HG02885 (cell line): ENCODE measurements around the gene ANO6.

Source experiments
- ATAC-seq: cut with Tn5 transposase; IDR thresholded peaks from one replicate; pipeline ENCODE4 v1.9.1; 2021; ENCODE audit warnings: mild to moderate bottlenecking; ENCODE audit not compliant: unreplicated experiment, poor library complexity

Gene ANO6

GRCh38 chr12:45208604-45209487 is 7.0 kb upstream of the ANO6 start:
- no peak for ATAC-seq

DNA sequence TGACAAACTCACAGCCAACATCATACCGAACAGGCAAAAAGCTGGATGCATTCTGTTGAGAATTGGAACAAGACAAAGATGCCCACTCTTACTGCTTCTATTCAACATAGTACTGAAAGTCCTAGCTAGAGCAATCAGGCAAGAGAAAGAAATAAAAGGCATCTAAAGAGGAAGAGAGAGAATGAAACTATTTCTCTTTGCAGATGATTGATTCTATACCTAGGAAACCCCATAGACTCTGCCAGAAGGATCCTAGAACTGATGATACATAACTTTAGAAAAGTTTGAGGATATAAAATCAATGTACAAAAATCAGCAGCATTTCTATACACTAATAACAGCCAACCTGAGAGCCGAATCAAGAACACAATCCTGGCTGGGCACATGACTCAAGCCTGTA is 6.1 kb upstream of the ANO6 start:
- ATAC-seq = no peak

DNA sequence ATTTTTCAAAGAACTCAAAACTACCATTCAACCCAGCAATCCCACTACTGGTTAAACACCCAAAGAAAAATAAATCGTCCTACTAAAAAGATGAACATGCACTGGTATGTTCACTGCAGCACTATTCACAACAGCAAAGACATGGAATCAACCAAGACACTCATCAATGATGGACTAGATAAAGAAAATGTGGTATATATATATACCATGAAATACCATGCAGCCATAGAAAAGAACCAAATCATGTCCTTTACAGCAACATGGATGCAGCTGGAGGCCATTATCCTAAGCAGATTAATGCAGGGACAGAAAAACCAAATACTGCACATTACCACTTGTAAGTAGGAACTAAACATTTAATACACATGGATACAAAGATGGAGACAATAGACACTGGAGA is 3.8 kb upstream of the ANO6 start:
- ATAC-seq = no peak

- ATAC-seq = no peak
Measured at GRCh38 chr12:45213107-45213506, 2.8 kb upstream of the ANO6 start.

GRCh38 chr12:45214071-45214470 is 1.8 kb upstream of the ANO6 start:
- ATAC-seq = no peak

DNA sequence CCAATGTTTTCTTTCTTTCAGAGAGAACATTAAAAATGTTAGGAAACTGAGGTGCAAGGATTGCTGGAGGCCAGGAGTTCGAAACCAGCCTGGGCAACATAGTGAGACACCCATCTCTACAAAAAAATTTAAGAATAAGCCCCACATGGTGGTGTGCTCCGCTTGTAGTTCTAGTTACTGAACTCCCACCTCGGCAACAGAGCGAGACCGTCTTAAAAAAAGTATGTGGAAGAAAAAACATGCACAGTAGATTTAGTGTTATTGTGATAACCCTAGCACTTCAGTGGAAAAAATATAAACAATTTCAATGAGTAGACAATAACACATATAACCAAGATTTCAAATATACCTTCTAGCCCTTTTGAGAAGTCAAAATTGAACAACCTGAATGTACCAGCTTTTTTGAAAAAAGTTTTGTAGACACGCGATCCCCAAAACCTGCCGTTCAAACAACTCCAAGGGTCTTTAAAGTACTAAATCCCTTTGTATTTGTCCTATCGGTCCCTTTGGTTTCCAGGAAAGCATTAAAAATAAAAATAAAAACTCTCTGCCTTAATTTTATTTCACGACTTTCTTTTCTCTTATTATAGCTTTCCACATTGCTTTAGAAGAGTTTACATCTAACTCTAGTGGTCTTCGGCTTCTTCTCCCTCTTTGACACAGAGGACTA is 1.0 kb upstream of the ANO6 start:
- ATAC-seq = no peak

GRCh38 chr12:45216230-45216982 is 511 bp downstream of the ANO6 start:
- ATAC-seq = peak; percentile 50

DNA sequence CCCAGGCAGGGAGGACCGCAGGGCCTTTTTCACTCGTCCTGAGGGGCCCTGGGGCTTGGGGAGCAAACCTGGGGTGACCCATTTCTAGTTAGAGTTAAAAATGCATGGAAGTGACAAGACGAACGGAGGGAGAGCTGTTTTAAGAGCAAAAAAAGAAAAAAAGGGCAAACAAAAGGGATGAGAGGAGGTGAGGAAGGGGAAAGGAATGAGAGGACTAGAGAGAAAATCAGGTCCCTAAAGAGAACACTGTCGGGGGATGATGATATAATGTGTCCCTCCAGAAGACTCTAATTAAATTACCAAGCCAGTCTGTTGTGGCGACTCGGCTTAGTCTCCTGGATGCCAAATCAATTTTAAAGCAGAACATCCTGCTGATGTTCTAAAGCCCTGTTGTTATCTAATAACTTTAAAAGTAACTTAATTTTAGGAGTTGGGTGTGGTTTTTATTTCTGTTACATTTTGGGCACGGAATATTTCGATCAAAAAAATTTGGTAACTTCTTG is 1.1 kb downstream of the ANO6 start:
- ATAC-seq = no peak

GRCh38 chr12:45217846-45218245 is 2.0 kb downstream of the ANO6 start:
- no peak for ATAC-seq

- ATAC-seq = no peak
Measured at GRCh38 chr12:45219621-45220020, 3.7 kb downstream of the ANO6 start.

- ATAC-seq = no peak
Measured at GRCh38 chr12:45220363-45220931, 4.6 kb downstream of the ANO6 start.

DNA sequence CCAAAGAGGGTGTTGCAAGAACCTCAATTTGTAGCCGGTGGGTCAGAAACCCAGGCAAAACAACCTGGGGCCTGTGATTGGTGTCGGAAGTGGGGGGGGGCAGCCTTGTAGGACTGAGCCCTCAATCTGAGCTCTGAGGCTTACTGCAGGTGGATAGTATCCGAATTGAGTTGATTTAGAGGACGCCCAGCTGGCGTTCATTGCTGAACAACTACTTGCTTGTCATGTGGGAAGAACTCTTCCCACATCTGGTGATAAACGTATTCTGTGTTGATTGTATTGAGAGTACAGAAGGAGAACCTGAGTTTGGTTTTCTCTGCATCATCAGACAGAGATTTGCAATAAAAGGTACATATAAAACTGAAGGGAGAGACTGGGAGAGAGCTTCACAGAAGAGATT is 5.1 kb downstream of the ANO6 start:
- no peak for ATAC-seq

GRCh38 chr12:45223868-45224267 is 8.0 kb downstream of the ANO6 start:
- ATAC-seq = no peak

- ATAC-seq = no peak
Measured at GRCh38 chr12:45224311-45224710, 8.4 kb downstream of the ANO6 start.

DNA sequence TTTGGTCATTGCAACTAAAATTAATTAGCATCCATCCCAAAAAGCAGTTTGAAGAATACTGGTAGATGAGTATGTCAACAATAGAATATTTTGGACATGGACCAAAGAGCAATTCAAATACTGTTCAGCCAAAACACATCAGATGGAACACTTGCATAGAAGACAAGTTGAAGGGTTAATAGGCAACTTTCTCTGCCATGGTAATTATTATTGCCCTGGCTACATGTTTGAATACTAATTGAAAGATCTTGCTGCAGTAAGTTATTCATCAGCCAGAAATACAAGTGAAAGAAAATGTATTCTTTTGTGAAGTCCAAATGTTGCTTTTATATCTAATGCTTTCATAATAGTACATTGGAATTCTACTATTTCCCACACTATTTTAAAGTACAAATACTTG is 10.1 kb downstream of the ANO6 start:
- no peak for ATAC-seq

DNA sequence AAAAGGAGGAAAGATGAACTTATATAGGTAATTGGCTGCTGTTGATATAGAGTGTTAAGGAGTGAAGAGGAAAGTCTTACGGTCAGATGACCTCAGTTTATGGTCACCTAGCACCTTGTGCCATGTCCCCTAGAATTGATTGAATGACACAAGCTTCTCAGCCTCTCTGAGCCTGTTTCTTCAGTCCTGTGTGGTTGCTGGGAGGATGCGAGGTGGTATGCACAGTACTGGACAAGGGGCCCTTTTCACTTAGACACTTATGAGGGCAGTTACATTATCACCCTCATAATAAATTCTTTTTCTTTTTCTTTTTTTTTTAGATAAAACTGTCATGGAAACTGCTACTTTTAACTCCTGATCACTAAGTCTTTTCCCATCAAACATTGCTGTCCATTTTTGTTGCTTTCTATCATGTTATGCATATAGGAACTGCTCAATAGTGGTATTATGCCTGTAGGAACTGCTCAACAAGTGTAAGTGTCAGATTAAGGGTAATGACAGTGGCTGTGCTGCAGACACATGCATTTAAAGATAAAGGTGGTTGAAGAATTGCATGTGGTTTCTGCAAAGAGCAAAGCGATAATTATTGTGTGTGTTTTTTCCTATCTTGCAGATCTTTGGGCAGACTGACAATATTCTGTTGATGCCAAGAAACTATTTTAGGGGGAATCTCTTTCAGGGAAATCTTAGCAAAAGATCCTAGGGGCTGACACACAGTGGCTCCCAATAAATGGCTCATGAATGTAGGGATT is 11.6 kb downstream of the ANO6 start:
- no peak for ATAC-seq

DNA sequence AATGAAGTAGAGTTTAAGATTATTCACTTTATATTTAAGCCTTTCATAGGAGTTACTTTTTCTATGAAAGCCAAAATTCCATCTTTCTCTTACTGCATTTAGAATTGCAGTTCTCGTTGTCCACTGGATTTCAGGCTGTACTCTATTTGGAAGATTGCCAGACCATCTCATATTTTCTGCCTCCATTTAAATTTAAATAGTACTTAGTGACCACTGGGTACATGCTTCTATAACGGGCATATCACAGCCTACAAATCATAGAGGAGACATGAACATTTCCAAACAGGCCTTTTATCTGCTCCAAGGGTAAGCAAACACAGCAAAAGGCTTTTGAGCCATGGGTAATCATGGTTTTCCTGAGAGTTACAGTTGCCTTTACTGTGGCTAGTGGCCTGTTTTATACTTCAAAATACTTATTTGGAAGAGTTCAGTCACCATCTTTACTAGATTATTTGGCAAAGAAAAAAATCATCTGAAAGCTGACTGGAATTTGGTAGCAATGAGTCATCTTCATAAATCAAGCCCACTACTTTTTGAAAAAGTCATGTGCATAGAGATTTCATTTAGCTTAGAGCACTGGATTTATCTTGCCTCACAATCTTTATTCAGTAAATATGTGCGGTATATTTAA is 15.7 kb downstream of the ANO6 start:
- ATAC-seq = no peak

- ATAC-seq = no peak
Measured at GRCh38 chr12:45232146-45232755, 16.4 kb downstream of the ANO6 start.

- ATAC-seq = peak; percentile 43
Measured at GRCh38 chr12:45232756-45233372, 17.0 kb downstream of the ANO6 start.
